SKM-1 treated with dmso at 0.1 percent for 144 hours (cell line): ENCODE data around the gene NBPF12.
"Not testable (repeated sequence)": the region's sequence is repeated elsewhere in the genome, so short reads cannot be mapped to it uniquely, and the experiment has no call there.

Experiments used
- DNase-seq: peaks from one replicate; lab custom pipeline; 2025; ENCODE audit not compliant: unreplicated experiment; lab: John Stamatoyannopoulos, UW

NBPF12 gene

DNA sequence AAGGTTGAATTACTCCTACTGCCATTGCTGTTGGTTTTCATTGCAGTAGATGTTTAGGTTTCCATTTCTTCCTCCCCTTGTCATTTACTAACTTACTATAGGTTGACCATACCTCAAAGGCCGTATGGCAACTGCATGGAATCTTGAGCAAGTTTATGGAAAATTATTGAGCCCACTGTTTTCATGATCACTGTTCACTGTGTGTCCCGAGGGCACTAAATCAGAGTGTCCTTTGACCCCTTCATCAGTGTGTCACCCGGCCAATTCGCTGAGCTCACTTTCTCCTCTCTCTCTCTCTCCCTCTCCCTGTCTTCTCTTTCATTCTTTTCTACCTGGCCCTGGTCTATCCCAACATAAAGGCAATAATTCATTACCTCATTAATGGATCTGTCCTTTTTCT is 47.7 kb downstream of the NBPF12 start:
- DNase-seq, result not testable (repeated sequence)

DNA sequence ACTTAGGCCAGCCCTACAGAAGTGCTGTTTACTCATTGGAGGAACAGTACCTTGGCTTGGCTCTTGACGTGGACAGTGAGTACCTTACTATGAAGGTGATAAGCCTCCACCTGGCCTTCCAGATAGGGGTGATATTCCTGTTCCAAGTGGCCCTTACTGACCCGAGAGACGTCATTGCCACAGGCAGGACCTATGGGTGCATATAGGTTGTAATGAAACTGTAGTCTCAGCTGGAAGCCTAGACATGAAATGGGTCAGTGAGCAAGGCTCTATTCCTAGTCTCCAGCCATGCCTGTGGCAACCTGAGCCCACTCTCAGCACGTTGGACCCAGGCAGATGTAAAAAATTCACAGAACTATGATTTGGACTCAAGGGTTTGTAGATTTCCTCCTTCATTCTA is 48.3 kb downstream of the NBPF12 start:
- DNase-seq, result not testable (repeated sequence)

DNA sequence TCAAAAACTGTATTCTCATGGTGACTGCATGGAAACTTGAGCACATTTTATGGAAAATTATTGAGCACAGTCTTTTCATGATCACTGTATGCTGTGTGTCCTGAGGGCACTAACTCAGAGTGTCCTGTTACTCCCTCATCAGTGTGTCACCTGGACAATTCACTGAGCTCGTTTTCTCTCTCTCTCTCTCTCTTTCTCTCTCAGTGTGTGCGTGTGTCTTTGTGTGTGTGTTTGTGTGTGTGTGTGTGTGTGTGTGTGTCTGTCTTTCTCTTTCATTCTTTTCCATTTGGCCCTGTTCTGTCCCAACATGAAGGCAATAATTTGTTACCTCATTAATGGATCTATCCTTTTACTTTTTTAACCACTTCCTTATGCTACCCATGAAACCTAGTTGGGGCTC is 49.4 kb downstream of the NBPF12 start:
- not testable (repeated sequence) for DNase-seq

DNA sequence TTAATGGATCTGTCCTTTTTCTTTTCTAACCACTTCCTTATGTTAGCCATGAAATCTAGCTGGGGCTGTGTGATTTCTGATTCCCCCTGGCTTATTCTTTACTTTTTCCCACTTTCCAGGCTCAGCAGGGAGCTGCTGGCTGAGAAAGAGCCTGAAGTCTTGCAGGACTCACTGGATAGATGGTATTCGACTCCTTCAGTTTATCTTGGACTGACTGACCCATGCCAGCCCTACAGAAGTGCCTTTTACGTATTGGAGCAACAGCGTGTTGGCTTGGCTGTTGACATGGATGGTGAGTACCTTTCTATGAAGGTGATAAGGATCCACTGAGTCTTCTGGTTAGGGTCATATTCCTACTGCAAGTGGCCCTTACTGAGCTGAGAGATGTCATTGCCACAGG is 51.3 kb downstream of the NBPF12 start:
- DNase-seq, result not testable (repeated sequence)

DNA sequence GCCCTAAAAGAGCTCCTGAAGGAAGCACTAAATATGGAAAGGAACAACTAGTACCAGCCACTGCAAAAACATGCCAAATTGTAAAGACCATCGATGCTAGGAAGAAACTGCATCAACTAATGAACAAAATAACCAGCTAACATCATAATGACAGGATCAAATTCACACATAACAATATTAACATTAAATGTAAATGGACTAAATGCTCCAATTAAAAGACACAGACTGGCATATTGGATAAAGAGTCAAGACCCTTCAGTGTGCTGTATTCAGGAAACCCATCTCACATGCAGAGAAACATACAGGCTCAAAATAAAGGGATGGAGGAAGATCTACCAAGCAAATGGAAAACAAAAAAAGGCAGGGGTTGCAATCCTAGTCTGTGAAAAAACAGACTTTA is 70.4 kb downstream of the NBPF12 start:
- DNase-seq, result not testable (repeated sequence)

DNA sequence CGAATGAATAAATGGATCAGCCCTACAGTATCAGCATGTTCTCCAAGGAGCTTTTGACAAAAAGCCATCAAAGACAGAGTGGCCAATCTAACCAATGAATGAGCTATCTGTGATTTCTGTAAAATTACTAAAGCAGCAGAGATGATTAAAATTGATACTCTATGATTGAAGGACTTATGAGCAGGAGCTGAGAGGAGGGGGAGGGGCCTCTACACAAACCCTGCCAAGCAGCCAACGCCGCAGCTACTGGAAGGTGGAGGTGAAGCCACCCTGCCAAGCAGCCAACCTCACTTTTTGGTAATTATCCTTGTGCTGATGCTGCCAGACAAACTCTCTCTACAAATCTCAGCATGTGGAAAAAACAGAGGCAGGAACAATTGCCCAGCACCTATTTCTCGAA is 88.9 kb downstream of the NBPF12 start:
- not testable (repeated sequence) for DNase-seq

DNA sequence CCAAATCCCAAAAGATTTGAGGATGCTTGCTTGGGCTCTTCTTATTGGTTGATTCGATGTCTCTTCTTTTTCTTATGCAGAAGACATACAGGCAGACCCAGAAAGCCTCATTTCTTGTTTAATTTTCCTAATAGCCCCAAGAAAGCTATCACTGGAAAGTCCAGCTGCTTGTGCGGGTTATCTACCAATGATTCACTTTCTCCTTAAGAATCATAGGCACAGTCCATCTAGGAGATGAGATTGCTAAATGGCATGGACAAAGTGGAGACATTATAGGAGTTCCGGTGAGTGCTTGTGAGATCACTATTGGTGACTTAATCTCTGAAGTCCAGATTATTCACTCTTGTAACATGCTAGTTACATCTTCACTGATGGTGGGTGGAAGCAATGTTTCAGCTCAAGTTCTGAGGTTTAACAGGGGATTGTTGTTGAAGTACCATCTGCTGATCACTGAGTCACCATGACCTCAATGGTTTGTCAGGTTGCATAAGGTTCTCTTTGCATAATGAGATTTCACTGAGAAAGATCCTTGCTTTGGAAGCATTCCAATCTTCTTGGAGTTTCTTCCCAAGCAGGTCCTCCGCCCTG is 92.0 kb downstream of the NBPF12 start:
- DNase-seq, result not testable (repeated sequence)

DNA sequence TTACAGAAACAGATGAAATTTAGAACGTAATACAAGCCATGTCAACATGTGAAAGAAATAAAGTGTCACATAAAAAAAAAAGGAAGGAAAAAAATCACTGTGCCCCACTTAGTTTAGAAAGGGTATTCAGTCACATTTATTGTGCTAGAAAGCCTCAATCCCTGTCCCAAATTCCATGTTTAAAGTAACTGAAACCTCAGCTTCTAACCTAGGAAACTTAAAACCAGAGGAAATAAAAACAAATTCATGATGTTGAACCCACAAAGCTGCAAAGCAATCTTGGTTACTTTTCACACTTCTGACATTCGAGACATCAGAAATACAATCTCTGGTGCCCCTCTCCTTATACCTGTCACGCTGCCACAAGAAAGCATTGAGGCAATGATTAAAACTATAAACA is 101.8 kb downstream of the NBPF12 start:
- DNase-seq, result no peak

DNA sequence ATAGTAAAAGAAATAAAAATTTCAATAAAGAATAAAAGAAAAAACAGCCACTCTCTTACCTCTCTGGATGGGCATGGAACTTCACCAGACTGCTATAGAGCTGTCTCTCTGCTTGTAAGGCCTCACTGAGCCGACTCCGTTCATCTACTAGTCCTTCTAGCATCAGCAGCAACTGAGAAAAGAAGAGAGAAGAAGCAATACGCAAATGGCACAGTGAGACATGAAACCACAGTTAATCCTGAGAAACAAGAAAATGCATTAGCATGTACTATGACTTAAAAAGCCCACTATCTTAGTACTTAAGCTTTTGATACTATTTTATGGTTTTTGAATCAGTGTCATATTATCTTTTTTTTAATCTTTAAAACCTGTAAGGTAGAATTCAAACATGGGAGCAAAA is 104.8 kb downstream of the NBPF12 start:
- not testable (repeated sequence) for DNase-seq

DNA sequence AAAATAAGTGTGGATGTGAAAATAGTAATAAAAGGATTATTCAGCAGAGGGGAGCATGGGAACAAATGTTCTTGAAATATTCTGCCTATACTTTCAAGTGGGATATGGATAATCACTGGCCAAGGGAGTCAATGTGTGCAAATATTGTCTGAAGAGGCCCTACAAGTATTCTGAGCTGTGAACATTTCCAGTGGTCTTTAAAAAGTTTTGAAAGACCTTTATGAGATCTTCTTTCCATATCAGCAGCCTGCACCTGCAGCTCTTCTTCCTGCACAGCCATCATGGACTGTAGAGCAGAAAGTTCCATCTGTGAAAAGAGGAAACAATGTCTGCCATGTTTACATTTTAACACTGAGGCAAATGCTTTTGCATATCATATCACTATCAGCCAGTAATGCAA is 106.4 kb downstream of the NBPF12 start:
- DNase-seq, result not testable (repeated sequence)
